Measurements from ENCODE around the gene CR1L. TPM values are rescaled to one million over a fixed set of nuclear protein-coding genes. Genes with fewer than 3 reads are reported as not detected.

CR1L gene
- total and polyA plus RNA-seq, 9 of the 15 experiments (the other 6 are each of a cell fraction or from before 2014, with no cell fraction given) = 10.1 to 74.8 (median 34.3) TPM

DNA sequence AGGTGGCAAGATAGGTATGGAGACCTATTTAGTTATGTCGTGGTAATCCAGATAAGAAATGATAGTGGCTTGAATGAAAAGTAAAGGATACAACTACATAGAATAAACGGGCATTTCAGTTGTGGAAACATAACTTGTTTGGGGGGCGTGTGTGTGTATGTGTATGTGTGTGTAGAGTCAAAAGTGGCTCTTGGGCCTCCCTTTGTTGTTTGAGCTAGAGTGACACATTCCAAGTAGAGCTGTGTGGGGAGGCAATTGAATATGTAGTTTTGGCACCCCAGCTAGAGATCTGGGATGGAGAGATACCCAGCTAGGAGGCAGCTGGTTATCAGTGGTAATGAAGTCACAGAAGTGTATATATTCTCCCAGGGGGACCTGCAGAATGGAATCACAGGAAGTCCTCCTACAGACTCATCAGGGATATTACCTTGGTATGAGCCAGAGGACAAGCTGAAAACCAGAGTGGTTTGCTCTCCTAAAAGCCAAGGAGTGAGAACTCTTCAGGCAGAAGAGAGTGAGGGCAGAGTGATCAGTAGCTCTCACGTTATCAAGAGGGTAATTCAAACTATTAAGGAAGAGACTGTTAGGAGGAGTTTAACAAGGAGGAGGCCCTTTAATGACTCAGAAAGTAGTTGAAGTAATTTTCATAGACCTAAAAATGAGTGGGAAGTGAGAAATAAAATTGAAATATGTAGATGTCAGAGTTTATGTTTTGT is 5.1 kb downstream of the CR1L start (continued):
- TF ChIP-seq, protein P1, sequence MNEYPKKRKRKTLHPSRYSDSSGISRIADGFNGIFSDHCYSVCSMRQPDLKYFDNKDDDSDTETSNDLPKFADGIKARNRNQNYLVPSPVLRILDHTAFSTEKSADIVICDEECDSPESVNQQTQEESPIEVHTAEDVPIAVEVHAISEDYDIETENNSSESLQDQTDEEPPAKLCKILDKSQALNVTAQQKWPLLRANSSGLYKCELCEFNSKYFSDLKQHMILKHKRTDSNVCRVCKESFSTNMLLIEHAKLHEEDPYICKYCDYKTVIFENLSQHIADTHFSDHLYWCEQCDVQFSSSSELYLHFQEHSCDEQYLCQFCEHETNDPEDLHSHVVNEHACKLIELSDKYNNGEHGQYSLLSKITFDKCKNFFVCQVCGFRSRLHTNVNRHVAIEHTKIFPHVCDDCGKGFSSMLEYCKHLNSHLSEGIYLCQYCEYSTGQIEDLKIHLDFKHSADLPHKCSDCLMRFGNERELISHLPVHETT (CRISPR knock-in tag; conservative IDR thresholded peaks at IDR 0.05 in 1 of 2, IDR thresholded peaks at IDR 0.05 in 1 of 2) = 0 out of 4 replicates have a peak, but pooled peaks of 1 of the 2 experiments have one; percentile 47
- no peak for TF ChIP-seq ZNF311 (CRISPR knock-in tag; IDR thresholded peaks at IDR 0.05)
- TF ChIP-seq ZNF274 (IDR thresholded peaks at IDR 0.05; ENCODE audit: borderline replicate concordance, low read depth, low read length) = no peak
- no peak for TF ChIP-seq ZNF23 (CRISPR knock-in tag; IDR thresholded peaks at IDR 0.05)
- TF ChIP-seq FIP1L1 (IDR thresholded peaks at IDR 0.05; ENCODE audit: low read depth, low read length, poor library complexity, severe bottlenecking) = no peak
- TF ChIP-seq ARID1B (IDR thresholded peaks at IDR 0.05) = peak; percentile 98
- TF ChIP-seq CCNT2 (IDR thresholded peaks at IDR 0.05; ENCODE audit: borderline replicate concordance, extremely low read depth, insufficient read length, low read depth, low read length) = peak; percentile 47
- peak; percentile 77 for TF ChIP-seq CREB1 (IDR thresholded peaks at IDR 0.05)
- no peak for TF ChIP-seq CREB1 (CRISPR knock-in tag; IDR thresholded peaks at IDR 0.05)
- TF ChIP-seq MYC (IDR thresholded peaks at IDR 0.05; ENCODE audit: low read depth, low read length) = 0 out of 2 replicates have a peak, but pooled peaks have one; percentile 20
- TF ChIP-seq MYC (CRISPR knock-in tag; IDR thresholded peaks at IDR 0.05; ENCODE audit: borderline replicate concordance, low read depth) = no peak
- no peak for TF ChIP-seq RBM39 (optimal IDR thresholded peaks at IDR 0.05; ENCODE audit: low read depth, low read length)
- TF ChIP-seq ZNF785 (CRISPR knock-in tag; IDR thresholded peaks at IDR 0.05) = no peak
- no peak for TF ChIP-seq MCM3 (IDR thresholded peaks at IDR 0.05)
- TF ChIP-seq POLR2H (tag; IDR thresholded peaks at IDR 0.05; ENCODE audit: low read depth) = no peak
- peak; percentile 89 to 92 for TF ChIP-seq KDM1A (IDR thresholded peaks at IDR 0.05)
- TF ChIP-seq SMARCB1 (IDR thresholded peaks at IDR 0.05; ENCODE audit: insufficient read length, low read depth) = no peak
- TF ChIP-seq NCOA2 (IDR thresholded peaks at IDR 0.05; ENCODE audit: partially characterized antibody in 2 of 2) = no peak
- TF ChIP-seq, protein P2, sequence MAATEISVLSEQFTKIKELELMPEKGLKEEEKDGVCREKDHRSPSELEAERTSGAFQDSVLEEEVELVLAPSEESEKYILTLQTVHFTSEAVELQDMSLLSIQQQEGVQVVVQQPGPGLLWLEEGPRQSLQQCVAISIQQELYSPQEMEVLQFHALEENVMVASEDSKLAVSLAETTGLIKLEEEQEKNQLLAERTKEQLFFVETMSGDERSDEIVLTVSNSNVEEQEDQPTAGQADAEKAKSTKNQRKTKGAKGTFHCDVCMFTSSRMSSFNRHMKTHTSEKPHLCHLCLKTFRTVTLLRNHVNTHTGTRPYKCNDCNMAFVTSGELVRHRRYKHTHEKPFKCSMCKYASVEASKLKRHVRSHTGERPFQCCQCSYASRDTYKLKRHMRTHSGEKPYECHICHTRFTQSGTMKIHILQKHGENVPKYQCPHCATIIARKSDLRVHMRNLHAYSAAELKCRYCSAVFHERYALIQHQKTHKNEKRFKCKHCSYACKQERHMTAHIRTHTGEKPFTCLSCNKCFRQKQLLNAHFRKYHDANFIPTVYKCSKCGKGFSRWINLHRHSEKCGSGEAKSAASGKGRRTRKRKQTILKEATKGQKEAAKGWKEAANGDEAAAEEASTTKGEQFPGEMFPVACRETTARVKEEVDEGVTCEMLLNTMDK (IDR thresholded peaks at IDR 0.05; ENCODE audit: borderline replicate concordance, insufficient read depth, low read depth, low read length, poor library complexity, severe bottlenecking) = no peak
- TF ChIP-seq STAT5A (IDR thresholded peaks at IDR 0.05; ENCODE audit: borderline replicate concordance, low read length) = peak; percentile 97
- peak; percentile 66 for TF ChIP-seq BHLHE40 (IDR thresholded peaks at IDR 0.05; ENCODE audit: low read length)
- TF ChIP-seq ZNF165 (CRISPR knock-in tag; IDR thresholded peaks at IDR 0.05; ENCODE audit: borderline replicate concordance) = no peak
- TF ChIP-seq SIN3B (IDR thresholded peaks at IDR 0.05; ENCODE audit: low read depth) = no peak
- TF ChIP-seq MAZ (CRISPR knock-in tag; conservative IDR thresholded peaks at IDR 0.05 in 1 of 2, IDR thresholded peaks at IDR 0.05 in 1 of 2) = peak in 1 of 2 experiments; percentile 35; a peak in 1 of 4 replicates

Data from K562 (cell line).